Kidney capillary endothelial cell (primary cell): ENCODE measurements around the gene PRSS56.
"Not testable (repeated sequence)": the region's sequence is repeated elsewhere in the genome, so short reads cannot be mapped to it uniquely, and the experiment has no call there.

Experiments used
- DNase-seq: peaks from one replicate; pipeline ENCODE4 v3.0.0-alpha.2; 2018; ENCODE audit warnings: low spot score

PRSS56 gene

GRCh38 chr2:232541961-232542714 lies 21.9 kb downstream of the PRSS56 start:
- no peak for DNase-seq

GRCh38 chr2:232542715-232543467 lies 22.7 kb downstream of the PRSS56 start:
- no peak for DNase-seq

DNA sequence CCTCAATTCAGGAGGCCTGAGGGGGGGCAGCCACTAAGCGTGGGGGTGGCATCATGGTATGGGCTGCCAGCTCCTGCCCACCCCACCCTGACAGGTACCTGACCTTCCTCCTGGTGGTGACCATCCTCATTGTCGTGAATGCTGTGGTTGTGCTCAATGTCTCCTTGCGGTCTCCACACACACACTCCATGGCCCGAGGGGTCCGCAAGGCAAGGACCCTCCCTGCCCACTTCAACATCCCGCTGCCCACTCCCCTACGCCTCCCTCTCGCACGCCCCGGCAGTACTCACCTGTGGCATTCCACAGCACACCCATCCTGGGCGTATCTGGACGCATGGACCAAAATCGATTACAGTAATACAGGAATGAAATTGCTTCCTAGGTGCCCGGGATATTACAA lies 23.3 kb downstream of the PRSS56 start:
- no peak for DNase-seq

DNA sequence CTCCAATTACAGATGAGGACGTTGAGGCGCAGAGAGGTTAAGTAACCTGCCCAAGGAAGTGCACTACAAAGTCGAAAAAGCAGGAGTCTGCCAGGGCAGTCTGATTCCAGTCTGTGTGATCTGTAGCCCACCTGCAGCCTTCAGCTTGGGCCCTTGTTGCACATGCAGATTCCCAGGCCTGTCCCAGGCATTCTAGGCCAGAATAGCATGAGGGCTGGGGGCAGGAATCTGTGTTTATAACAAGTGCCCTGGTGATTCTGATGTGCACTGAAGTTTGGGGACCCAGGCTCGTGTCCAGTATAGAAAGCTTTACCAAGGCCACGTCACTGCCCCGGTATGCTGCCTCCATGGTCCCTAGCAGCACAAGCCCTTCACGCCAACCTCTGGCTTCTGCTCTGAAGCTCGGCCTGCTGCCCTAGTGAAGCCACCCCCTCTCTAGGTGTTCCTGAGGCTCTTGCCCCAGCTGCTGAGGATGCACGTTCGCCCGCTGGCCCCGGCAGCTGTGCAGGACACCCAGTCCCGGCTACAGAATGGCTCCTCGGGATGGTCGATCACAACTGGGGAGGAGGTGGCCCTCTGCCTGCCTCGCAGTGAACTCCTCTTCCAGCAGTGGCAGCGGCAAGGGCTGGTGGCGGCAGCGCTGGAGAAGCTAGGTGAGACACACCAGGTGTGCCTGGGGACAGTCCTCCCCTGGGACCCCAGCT lies 23.9 kb downstream of the PRSS56 start:
- DNase-seq: no peak

- DNase-seq: no peak
Observed at GRCh38 chr2:232544674-232545073, 24.5 kb downstream of the PRSS56 start.

DNA sequence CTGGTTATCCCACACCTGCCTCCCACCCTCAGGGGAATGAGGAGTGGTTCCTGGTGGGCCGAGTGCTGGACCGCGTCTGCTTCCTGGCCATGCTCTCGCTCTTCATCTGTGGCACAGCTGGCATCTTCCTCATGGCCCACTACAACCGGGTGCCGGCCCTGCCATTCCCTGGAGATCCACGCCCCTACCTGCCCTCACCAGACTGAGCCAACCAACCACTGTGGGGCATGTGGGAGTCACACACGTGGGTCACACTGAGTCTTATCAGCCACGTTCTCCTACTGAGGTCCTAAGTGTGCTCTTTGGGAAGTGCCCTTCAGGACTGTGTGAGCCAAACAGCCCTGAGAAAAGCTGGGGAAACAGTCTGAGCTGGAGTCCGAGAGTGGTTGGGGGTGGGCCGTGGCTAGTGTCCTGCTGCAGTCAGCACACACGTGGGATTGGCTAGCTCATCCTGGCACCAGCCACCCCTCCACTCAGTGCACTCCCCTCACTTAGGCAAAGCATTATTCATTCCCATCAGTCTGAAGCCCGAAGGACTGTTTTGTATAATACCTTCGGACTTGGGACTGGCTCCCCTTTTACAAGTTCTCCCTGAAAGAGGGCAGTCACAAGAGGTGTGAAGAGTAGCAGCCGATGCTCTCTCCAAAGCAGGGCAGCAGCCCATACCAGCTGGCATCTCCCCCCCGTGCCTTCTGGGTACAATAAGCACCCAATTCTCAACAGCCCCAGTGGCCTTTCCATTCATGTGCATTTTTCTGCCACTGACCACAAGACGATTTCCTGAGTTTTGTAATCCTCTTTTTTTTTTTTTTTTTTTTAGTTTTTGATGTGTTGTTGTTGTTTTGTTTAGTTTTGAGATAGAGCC lies 25.6 kb downstream of the PRSS56 start:
- DNase-seq: no peak

DNA sequence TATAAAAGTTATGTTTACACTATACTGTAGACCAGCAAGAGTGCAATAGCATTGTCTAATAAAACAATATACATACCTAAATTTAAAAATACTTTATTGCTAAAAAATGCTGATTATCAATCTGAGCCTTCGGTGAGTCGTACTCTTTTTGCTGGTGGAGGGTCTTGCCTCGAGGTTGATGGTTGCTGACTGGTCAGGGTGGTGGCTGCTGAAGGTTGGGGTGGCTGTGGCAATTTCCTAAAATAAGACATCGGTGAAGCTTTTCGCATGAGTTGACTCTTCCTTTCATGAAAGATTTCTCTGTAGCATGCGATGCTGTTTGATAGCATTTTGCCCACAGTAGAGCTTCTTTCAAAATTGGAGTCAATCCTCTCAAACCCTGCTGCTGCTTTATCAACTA lies 27.8 kb downstream of the PRSS56 start:
- DNase-seq: no peak

DNA sequence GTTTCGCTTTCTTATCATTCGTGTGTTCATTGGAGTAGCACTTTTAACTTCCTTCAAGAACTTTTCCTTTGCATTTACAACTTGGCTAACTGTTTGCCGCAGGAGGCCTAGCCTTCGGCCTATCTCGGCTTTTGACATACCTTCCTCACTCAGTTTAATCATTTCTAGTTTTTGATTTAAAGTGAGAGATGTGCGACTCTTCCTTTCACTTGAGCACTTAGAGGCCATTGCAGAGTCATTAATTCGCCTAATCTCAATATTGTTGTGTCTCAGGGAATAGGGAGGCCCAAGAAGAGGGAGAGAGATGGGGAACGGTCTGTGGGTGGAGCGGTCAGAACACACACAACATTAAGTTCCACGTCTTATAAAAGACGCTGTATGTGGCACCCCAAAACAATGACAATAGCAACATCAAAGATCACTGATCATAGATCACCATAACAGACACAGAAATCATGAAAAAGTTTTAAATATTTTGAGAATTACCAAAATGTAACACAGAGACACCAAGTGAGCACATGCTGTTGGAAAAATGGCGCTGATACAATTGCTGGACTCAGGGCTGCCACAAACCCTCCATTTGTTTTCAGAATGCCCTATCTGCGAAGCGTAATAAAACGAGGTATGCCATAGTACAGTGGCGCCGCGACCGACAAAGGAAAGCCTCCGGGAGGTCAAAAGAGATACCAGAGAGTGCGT lies 29.6 kb downstream of the PRSS56 start:
- DNase-seq: no peak

DNA sequence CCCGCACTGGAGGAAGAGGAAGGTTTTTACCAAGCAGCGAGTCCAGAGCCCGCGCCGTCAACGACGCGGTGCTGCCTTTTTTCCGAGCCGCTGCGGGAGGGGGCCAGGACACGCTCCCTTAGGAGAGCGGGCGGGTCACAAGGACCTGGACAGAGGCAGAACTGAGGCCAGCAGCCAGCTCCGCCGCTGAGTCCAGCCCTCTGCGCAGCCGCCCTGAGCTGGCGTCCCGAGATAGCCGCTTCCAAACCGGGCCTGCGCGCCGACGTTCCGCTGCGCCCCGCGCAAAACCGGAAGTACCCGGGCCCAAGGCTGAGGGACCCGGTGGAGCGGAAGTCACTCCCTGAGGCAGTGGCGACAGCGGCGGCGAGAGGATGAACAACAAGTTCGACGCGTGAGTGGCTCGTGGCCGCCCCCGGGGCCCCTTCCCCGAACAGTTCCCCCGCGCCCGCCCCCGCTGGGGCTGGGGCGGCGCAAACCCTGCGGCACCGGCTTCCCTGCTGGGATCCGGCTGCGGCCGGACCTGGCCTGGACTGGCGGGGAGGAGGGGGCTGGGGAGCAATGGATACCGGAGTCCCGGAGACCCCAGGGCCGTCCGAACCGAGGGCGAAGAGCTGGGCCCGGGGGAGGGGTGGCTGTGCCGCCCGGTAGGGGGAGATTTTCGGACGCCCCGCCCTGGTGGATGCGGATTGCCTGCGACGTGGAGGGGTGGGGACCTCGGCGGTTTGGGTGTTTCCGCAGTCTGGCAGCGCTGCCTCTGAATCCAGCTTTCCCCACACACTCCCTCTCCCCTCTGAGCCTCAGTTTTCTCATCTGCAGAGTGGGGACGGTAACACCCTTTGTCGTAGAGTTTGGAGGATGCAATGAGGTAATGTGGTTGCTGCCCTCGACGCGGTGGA lies 30.4 kb downstream of the PRSS56 start, which contains the start of the genes EIF4E2 and TIGD1:
Gene EIF4E2 (plus strand): TSS at position 336 of the 896 bp plus-strand sequence. CDS start 36 bp downstream, at position 372.
Gene TIGD1 (minus strand): TSS at position 204 of the 896 bp plus-strand sequence. CDS start 675 bp downstream, outside the sequence.
- peak; percentile 86 for DNase-seq

DNA sequence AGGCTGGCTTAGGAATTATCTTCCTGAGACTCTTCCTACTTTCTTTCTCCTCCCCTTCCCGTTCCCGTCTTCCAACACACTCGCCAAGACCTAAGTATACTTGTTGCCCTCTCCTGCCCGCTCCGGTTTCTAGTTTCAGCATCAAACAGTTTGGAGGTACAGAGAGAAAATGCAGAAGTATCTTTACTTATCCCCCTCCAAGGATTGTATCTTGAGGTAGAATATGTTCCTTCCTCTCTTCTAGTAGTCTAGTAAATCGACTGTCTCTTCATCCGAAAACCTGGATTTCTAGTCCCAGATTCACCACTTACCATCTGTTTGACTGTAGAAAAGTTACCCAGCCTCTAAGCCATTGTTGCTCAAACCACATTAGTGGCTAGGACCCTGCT lies 31.1 kb downstream of the PRSS56 start:
- no peak for DNase-seq

DNA sequence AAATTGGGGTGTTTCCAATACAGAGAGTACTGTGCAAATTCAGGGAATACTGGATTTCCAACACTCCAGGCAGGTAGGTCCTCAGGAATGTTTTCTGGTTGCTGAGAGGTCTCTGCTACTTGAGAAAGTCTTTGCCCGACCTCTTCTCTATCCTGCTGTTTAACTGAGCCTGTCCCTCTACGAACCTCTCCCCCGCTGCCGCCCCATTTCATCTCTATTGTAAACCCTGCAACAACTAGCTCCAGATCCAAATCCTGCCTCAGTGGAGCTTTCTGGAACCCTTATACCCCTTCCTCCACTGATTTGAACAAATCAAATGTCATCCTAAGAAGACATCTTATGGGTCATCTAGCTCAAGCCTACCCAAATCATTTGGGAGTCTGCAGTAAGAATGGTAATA lies 31.6 kb downstream of the PRSS56 start:
- DNase-seq: no peak

- DNase-seq: no peak
Observed at GRCh38 chr2:232556426-232556825, 36.2 kb downstream of the PRSS56 start.

DNA sequence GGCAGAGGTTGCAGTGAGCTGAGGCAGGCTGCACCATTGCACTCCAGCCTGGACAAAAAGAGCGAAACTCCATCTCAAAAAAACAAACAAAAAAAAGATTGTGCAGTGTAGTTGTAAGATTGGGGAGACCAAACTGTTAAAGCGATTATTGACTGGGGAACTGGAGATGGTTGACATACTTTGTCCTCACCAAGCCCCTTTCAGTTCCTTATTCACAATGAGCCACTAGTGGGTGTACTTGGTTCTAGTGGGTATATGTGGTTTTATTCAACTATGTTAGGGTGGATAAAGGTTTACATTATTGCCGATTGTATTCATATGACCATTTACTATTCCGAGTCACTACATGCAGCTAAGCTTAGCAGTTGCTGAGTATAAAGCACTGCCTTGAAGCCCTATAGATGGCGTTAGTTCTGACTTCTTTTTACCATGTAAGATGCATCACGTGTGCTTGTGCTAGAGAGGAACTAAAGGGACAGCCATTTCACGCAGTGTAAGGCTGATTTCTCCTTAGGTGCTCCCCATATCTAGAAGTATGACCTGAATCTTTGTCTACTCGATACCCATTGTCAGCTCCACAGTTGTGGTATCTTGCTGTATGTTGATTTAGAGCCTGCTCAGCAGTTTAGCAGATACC lies 42.4 kb downstream of the PRSS56 start:
- no peak for DNase-seq

DNA sequence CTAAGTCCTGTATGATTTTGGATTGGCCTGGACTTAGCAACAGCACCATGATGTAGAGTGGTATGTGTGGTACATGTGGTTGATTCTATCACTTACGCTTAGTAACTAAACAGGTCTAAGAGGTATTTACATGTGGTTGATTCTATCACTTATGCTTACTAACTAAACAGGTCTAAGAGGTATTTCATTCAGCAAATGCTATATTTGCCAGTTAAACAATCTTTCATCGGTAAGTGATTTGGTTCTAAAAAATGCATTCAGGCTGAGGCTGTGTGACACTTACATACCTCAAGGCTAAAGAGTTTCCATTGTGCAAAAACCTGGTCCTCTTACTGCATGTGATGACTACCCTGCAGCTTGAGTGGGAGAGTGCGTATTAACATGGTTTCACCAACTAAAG lies 43.4 kb downstream of the PRSS56 start:
- no peak for DNase-seq

DNA sequence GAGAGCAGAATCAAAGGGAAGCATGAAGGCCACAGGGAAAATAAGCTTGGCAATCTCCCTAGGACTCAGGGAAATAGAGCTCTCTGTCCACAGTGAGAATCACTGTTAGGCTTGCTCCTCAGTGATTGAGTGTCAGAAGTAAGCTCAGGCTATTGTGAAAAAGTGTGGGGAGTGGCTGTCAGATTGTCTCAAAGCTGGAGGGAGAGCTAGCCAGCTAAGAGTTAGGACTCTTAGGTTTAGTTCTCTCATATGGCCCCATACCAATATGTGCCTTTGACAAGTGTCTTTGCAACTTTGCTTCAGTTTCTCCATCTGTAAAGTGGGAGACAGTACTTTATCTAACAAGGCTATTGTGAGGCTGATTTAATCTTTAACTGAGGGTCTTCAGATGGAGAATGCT lies 47.5 kb downstream of the PRSS56 start:
- no peak for DNase-seq

DNA sequence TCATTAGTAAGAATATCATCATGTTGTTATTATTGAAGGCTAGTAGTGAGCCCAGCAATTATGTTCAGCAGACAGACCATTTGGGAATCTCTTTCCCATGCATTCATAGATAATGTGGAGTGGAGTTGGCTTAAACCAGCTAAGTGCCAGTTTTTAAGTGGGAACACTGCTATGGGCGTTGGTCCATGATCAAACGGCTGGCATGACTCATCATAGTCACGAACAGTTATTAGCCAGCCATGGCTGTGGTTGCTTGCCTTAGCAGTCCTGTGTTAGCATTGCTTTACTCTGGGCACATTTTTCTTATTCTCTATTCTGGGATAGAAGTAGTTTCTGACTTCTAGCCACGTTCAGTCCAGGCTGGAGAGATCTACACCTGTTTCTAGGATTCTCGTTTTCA lies 48.0 kb downstream of the PRSS56 start:
- DNase-seq: no peak

DNA sequence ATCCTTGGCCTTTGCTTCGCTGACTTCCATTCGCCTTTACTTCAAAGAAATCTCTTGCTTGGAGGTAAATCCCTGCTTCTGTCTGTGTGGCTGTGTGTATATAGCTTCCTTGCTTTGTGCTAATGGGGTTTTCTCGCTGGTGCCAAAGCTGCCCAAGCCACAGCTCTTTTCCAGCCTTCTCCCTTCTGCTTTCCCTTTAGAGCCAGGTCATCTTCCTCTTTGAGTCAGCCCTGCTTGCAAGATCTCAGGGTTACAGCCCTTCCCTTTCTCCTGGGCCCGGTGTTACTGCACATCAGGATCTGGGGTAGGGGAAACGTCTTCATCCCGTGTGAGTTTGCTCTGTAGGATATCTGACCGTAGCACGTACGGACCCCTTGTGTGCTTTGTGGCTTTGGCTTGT lies 49.4 kb downstream of the PRSS56 start:
- no peak for DNase-seq

DNA sequence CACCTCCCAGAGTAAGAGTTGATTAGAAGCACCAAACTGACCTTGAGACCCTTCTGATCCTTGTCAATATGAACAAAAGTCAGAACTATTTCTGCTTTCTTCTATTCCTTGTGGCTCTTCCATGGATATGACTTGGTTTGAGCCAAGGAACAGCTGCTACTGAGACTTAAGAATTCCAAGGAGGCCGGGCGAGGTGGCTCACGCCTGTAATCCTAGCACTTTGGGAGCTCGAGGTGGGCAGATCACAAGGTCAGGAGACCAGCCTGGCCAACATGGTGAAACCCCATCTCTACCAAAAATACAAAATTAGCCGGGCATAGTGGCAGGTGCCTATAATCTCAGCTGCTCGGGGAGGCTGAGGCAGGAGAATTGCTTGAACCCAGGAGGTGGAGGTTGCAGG lies 50.3 kb downstream of the PRSS56 start:
- not testable (repeated sequence) for DNase-seq

DNA sequence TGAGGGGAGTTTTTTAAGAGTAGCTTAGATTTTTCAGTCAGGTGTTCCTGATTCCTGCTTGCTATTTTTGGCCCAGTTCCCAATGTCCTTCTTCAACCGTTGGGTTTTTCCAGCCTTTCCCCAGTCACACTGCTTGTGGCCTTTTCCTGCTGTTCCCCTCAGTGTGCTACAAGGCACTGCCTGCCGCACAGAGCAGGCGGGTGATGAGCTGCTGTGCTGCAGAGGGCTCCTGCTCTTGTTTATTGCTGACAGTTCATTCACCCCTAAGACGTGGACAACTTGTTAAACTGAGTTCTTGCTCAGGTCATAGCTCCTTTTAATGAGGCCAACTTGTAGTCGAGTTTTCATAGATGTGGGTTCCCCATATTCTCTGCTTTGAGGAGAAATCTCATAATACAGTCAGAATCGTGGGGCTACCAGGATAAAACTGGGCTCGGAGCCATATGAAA lies 50.9 kb downstream of the PRSS56 start:
- no peak for DNase-seq

GRCh38 chr2:232573042-232573441 lies 52.9 kb downstream of the PRSS56 start:
- no peak for DNase-seq
